Middle frontal gyrus (tissue), 1 donor: Measurements from ENCODE around the gene NBPF11.
"Not testable (repeated sequence)": the region's sequence is repeated elsewhere in the genome, so short reads cannot be mapped to it uniquely, and the experiment has no call there.

Experiments used
- DNase-seq: peaks from one replicate; pipeline ENCODE4 v3.0.0-alpha.2; 2015; ENCODE audit warnings: low spot score; ENCODE audit errors: extremely low spot score

NBPF11 gene

DNA sequence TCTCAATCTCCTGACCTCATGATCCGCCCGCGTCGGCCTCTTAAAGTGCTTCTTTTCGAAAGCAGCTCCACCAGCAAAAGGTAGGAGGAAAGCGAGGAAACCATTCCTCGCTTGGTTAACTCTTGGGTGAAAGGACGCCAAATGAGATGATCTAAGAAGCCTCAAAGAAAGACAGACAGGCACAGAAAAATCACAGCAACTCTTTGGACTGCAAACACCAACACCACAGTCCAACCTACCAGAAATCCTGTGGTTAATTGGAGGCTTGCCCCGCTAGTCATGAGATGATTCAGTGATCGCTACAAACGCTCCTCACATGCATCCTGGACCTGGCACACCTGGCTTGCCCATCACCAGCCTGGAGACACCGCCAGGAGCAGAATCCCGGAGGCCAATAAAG lies 1.1 kb downstream of the NBPF11 start:
- DNase-seq, result not testable (repeated sequence)

DNA sequence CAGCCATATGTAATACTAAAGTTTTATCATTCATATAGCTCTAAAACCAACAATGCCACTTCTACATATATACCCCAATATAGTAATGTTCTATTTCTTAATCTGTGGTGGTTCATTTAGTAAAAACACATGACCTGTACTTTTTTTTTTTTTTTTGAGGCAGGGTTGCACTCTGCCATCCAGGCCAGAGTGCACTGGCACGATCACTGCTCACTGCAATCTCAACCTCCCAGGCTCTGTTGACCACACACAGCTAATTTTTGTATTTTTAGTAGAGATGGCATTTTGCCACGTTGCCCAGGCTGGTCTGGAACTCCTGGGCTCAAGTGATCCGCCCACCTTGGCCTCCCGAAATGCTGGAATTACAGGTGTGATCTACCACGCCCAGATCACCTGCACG lies 2.1 kb downstream of the NBPF11 start:
- DNase-seq, result not testable (repeated sequence)

DNA sequence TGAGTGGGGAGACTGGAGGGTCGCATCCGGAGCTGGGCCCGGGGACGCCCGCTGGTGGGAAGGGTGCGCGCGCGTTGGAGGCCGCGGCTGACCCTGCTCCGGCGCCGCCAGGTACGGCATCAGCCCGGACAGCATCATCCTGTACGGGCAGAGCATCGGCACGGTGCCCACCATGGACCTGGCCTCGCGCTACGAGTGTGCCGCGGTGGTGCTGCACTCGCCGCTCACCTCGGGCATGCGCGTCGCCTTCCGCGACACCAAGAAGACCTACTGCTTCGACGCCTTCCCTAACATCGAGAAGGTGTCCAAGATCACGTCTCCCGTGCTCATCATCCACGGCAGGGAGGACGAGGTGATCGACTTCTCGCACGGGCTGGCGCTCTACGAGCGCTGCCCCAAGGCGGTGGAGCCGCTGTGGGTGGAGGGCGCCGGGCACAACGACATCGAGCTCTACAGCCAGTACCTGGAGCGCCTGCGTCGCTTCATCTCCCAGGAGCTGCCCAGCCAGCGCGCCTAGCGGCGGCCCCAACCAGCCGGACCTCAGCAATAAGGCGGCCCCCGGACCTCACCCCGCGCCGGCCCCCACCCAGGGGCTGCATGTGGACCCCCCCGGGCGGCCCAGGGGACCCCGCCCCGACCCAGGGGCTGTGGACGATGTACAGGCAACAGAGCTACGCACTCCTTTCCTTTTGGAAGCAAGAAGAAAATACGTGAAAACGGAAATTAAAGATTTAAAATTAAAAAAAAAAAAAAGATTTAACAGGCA lies 2.8 kb downstream of the NBPF11 start:
- not testable (repeated sequence) for DNase-seq

DNA sequence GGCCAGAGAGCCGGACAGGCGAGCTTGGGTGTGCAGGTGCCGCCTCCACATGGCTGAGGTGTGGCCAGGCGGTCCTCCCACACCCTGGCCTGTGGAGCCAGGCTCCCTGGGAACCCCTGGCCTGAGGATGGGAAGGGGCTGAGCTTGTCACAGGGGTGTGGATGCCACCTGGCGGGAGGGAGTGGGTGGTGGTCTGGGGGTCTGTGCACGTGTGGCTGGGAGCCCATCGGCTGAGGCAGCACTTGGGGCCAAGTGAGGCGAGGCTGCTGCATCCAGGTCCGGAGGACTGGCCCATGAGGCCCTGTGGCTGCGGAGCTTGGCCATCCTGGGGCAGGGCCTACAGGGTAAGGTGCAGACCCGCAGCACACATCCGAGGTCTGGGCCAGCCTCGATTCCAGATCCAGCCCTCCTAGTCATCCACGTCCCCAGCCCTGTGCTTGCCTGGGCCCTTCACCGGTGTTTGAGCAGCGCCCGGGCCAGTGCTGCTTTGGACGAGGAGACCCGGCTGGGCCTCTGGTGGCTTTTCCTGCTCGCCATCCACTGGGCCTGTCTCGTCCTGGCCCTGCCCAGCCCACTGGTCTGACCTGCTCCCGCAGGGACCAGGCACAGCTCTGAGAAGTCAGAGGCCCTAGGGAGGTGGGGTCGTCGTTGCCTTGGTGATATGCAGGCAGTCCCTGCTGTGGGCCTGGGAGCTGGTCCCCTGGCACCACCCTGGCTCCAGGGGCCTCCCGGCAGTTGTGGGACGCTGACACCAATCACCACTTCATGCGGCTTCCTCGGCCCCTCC lies 4.8 kb downstream of the NBPF11 start:
- DNase-seq, result not testable (repeated sequence)

DNA sequence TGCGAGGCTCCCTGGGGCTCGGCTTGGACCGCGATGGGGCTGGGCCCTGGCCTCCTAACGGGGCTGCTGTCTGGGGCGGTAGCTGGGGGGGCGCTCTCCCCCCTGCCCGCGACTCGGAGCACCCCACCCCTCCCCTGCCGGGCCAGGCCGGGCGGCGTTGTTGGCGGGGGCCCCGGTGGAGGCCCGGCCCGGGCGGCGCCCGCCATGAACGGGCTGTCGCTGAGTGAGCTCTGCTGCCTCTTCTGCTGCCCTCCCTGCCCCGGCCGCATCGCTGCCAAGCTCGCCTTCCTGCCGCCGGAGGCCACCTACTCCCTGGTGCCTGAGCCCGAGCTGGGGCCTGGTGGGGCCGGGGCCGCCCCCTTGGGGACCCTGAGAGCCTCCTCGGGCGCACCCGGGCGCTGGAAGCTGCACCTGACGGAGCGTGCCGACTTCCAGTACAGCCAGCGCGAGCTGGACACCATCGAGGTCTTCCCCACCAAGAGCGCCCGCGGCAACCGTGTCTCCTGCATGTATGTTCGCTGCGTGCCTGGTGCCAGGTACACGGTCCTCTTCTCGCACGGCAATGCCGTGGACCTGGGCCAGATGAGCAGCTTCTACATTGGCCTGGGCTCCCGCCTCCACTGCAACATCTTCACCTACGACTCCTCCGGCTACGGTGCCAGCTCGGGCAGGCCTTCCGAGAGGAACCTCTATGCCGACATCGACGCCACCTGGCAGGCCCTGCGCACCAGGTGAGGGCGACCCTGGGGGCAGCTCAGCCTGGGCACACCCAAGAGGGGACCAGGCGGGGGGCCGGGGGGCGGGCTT lies 5.7 kb downstream of the NBPF11 start:
- DNase-seq, result not testable (repeated sequence)

DNA sequence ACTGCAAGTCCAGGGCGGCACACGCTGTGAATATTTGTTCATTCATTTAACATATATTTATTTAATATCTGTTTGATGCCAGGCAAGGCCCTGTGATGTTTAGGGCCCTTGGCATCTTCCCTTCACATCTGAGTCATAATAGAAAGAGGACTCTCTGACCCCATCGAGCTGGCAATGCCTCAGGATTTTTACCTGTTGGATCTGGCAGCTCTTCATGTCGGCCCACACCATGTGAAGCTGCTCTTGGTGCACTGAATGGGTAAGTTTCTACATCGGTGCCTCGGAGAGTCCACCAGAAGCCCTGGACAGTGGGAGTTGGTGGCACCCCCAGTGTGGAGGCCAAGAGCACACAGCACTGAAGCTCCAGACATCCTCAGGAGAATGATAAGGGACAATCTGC lies 8.9 kb downstream of the NBPF11 start:
- not testable (repeated sequence) for DNase-seq

DNA sequence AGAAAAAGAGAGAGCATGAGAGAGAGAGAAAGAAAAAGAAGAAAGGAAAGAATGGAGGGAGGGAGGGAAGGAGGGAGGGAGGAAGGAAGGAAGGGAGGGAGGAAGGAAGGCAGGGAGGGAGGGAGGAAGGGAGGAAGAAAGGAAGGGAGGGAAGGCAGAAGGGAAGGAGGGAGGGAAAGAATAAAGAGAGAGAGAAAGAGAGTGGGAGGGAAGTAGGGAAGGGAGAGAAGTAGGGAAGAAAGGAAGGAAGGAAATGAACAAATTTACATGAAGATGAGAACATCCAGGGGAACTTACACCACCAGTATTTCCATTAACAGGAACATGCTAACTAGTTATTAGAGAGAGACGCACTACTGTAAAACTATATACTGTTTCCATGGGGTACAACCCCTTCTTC lies 10.1 kb downstream of the NBPF11 start:
- DNase-seq, result not testable (repeated sequence)

DNA sequence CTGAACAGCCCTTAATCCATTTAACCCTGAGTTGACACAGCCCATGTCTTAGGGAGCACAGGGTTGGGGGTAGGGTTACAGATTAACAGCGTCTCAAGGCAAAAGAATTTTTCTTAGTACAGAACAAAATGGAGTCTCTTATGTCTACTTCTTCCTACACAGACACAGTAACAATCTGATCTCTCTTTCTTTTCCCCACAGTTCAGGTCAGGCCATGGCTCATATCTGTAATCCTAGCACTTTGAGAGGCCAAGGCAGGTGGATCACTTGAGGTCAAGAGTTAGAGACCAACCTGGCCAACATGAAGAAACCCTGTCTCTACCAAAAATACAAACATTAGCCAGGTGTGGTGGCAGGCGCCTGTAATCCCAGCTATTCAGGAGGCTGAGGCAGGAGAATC lies 13.5 kb downstream of the NBPF11 start:
- not testable (repeated sequence) for DNase-seq

DNA sequence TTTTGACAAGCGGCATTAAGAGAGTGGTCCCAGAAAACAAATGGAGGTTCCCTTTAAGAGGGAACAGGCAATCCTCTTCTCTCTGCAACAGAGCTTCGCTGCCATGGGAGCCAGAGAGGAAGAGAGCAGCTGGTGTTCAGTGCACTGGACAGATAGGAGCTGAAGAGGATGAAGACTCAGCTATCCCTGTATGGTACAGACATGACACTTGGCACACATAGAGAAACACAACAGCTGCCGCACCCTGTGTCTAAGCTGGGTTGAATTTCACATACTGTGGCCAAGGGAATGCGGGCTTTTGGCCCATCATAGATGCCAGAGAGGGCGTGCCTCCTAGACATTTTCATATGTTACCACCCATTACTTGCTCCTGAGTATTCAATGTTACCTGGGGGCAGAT lies 29.7 kb downstream of the NBPF11 start:
- DNase-seq, result not testable (repeated sequence)

DNA sequence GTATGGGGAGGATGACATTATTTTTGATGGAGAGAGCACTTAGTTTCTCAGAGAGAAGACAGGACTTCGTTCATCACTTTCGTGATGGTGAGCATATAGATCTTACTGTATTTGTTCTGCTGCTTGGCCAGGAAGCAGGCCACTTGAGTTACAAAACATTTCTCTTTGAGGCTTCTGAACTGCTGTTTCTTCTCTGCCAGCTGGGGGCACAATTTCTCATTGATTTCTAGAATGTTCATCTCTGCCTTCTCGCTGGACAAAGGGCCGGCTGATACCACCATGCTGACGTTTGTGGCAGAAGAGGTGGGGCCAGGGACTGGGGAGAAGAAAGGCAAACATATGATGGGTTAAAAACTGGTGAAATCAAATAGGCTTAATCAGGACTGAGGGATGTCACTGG lies 31.7 kb downstream of the NBPF11 start:
- DNase-seq, result not testable (repeated sequence)

DNA sequence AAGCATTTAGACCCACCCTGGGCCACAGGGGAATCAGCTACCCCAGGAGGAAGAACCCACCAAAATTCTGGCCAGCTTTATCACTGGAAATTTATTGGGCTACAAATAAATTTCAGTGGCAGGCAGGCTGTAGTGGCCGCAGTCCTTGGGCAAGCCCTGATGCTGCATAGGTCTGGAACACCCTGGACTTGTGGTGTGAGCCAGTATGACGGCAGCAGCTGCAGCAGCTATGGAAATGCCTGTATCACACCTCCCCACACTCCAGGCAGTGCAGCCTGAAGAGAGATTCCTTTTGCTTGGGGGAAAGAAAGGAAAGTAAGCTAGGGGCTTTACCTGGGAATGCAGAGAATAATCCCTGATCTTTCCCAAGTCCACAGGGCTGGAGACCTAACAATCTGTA lies 56.3 kb downstream of the NBPF11 start:
- not testable (repeated sequence) for DNase-seq

DNA sequence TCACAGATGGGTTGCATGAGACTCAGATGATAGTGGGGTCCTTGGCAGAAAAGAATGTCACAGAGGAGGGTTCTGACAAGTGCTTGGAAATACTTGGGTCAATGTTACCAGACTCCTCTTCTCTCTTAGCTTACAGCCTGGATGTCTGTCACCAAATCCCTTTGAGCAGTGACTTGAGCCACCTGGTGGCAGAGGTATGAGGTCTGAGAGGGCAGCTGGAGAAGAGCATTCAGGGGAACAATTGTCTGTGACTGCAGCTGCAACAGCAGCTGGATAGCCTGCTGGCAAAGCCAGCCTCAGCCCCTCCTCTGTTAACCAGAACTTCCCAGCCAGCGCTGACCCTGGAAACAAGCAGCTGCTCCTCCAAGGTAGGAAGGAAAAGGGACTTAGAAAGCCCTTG lies 65.9 kb downstream of the NBPF11 start:
- DNase-seq, result not testable (repeated sequence)

DNA sequence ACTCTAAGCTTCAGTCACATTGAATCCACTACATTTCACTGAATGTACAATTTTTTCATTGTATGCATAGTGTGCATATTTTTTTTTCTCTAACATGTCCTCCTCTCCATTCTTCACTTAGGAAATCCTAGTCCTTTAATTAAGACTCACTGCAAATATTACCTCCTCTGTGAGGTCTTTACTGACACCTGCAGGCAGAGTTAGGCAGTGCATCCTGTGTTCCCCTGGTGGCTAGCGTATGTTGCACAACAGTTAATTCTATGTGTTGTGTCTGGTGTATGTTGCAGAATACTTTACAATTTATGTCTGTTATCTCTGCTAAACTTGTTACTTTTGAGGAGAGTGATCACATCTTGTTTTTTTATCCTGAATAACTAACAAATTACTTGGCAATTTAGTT lies 70.9 kb downstream of the NBPF11 start:
- not testable (repeated sequence) for DNase-seq

DNA sequence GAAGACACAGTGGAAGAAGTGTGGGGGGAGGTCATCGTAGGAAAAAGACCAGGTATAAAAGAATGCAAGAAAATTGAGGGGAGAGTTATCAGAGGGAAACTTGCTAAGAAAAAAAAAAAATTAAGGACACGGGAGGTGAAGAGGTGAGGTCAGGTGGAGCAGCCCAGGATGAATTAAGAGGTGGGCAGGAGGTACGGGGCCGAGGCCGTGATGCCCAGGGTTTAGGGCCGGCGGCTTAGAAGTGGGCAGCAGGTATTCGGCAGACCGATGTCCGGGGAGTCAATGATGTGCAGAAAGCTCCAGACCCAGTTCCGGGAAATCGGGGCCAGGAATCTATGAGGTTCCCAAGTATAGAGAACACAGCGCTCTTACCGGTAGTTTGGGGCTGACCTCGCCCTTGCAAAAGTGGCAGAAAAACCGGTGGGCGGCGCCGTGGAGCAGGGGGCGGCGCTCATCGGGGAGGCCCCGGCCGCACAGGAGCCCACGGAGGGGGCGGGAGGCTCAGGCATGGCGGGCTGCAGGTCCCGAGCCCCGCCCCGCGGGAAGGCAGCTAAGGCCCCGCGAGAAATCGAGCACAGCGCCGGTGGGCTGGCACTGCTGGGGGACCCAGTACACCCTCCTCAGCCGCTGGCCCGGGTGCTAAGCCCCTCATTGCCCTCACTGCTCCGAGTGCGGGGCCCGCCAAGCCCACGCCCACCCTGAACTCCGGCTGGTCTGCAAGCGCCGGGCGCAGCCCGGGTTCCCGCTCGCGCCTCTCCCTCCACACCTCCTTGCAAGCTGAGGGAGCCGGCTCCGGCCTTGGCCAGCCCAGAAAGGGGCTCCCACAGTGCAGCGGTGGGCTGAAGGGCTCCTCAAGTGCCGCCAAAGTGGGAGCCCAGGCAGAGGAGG lies 73.2 kb downstream of the NBPF11 start:
- not testable (repeated sequence) for DNase-seq

DNA sequence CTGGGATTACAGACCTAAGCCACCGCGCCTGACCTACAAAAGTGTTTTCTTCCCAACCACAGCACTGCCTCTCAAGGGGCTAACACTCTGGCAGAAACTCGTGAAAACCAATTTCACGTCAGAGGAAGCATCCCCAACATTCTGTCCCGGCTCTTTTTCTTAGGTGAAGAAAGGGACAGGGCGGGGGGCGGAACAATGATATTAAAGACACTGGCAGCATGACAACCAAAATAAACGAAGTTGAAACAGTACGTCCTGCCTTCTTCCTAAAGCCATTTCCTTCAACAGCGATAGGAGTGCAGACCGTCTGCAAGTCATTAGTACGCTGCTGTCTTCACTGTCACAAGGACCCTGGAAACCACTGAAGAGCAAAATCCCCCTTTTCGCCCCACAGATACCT lies 74.0 kb downstream of the NBPF11 start:
- DNase-seq, result not testable (repeated sequence)

DNA sequence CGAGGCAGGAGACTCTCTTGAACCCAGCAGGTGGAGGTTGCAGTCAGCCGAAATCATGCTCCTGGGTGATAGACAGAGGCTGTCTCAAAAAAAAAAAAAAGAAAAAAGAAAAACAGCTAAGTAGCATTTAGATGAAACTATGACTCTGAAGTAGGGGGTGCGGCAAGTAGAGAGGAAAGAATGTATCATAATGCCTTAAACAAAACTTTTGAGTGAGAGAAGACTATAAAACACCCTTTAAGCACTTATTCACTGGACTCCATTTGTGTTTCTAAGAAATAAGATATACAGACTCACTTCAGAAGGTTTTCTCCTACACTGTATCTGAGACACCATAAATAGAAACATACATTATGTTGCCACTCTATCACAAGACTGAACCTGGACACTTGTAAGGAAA lies 74.6 kb downstream of the NBPF11 start:
- not testable (repeated sequence) for DNase-seq

DNA sequence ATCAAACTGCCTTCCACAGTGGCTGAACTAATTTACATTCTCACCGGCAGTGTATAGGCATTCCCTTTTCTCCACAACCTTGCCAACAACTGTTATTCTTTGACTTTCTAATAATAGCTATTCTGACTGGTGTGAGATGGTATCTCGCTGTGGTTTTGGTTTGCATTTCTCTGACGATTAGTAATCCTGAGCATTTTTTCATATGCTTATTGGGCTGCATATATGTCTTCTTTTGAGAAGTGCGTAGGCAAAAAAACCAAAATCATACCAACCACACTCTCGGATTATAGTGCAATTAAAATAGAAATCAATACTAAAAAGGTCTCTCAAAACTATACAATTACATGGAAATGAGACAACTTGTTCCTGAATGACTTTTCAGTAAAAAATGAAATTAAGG lies 78.7 kb downstream of the NBPF11 start:
- DNase-seq, result not testable (repeated sequence)

DNA sequence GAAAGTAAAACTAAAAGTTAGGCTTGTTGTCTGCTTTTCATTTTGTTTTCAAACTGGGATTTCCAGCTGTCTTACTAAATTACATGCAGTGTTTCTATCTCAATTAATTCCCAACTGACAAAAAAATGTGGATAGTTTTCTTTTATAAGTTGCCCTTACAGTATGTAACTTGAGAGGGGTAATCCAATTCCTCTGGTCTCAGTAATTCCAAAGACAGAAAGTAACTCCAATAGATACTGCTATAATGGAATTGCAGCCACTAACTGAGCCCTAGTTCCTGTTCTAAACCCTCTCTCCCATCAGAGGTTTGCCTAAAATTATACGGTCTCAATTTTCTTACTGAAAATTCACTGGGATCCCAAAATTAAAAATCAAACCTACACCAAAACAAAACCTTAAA lies 83.5 kb downstream of the NBPF11 start:
- not testable (repeated sequence) for DNase-seq

DNA sequence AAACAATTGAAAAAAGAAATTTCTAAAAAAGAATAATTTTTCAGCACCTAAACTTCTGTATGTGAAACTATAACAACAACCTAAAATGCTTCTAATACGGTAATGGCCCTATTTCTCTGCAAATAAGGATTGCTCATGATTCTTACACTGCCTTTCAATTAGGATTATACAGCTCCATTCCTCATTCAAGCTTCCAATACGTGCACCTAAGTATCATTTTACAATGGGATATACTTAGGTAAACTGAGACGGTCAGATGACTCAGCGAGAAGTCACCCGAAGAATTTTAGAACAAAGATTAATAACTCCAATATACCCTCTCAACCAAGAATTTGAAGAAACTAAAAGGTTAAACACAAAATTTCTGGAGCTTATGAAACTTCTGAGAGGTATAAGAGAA lies 83.9 kb downstream of the NBPF11 start:
- DNase-seq, result not testable (repeated sequence)

DNA sequence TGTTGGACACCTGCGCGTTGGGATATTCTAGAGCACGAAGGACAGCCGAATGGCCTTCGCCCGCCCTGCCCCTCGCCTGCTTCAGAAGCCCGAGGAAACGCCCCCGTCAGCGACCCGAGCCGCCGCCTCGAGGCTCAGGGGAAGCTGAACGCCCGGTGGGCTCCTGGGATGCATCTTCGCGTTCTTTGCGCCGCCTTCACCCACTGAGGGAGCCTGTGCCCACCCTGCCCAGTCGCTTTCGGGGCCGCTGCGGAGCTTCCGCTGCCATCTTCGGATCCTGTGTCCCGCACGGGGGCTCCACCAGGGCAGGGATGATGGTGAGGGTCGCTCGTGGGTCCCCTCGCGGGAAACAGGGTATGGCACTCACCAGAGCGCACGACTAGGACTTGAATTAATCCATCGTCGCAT lies 91.8 kb downstream of the NBPF11 start:
- DNase-seq, result not testable (repeated sequence)

DNA sequence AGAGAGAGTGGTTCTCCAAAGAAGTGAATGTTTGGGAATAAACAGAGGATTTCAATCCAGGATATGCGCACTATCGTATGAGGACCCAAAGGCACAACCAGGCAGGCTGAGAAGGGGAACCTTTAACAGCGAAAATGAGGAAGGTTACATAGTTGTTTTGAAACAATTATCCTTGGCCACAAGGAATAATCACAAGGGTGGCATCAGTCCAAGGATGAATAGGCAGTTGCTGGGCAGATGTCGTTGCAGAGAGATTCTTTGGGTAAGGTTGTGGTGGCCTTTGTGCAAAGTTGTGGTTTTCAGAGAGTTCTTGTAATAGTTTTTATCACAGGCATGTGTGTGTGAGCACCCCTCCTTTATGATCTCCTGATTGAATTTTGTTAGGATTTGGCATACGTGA lies 94.7 kb downstream of the NBPF11 start:
- DNase-seq, result not testable (repeated sequence)
